ENCODE measurements around the gene ADGRG2.
"Not testable (repeated sequence)": the region's sequence is repeated elsewhere in the genome, so short reads cannot be mapped to it uniquely, and the experiment has no call there.

Gene ADGRG2

GRCh38 chrX:19085666-19086065 lies 36.6 kb downstream of the ADGRG2 start:
- no peak for DNase-seq (ENCODE audit: low read depth in 2 of 2)

GRCh38 chrX:19075754-19076153 lies 46.5 kb downstream of the ADGRG2 start:
- no peak for DNase-seq (ENCODE audit: low read depth in 2 of 2)

- no peak for DNase-seq (ENCODE audit: low read depth in 2 of 2)
Observed at GRCh38 chrX:19072372-19072771, 49.9 kb downstream of the ADGRG2 start.

GRCh38 chrX:19070555-19070994 lies 51.7 kb downstream of the ADGRG2 start:
- DNase-seq (ENCODE audit: low read depth in 2 of 2), result no peak

- DNase-seq (ENCODE audit: low read depth in 2 of 2), result not testable (repeated sequence)
Observed at GRCh38 chrX:19066987-19067386, 55.3 kb downstream of the ADGRG2 start.

GRCh38 chrX:19065535-19065934 lies 56.7 kb downstream of the ADGRG2 start:
- DNase-seq (ENCODE audit: low read depth in 2 of 2), result no peak

- no peak for DNase-seq (ENCODE audit: low read depth in 2 of 2)
Observed at GRCh38 chrX:19064175-19064574, 58.1 kb downstream of the ADGRG2 start.

GRCh38 chrX:19063030-19063429 lies 59.2 kb downstream of the ADGRG2 start:
- DNase-seq (ENCODE audit: low read depth in 2 of 2), result no peak

- DNase-seq (ENCODE audit: low read depth in 2 of 2), result no peak
Observed at GRCh38 chrX:19059067-19059466, 63.2 kb downstream of the ADGRG2 start.

- DNase-seq (ENCODE audit: low read depth in 2 of 2), result no peak
Observed at GRCh38 chrX:19057856-19058255, 64.4 kb downstream of the ADGRG2 start.

- DNase-seq (ENCODE audit: low read depth in 2 of 2), result no peak
Observed at GRCh38 chrX:19049110-19049509, 73.2 kb downstream of the ADGRG2 start.

- no peak for DNase-seq (ENCODE audit: low read depth in 2 of 2)
Observed at GRCh38 chrX:19046343-19047215, 75.7 kb downstream of the ADGRG2 start.

- DNase-seq (ENCODE audit: low read depth in 2 of 2), result no peak
Observed at GRCh38 chrX:19040373-19040772, 81.9 kb downstream of the ADGRG2 start.

GRCh38 chrX:19034025-19034424 lies 88.2 kb downstream of the ADGRG2 start:
- no peak for DNase-seq (ENCODE audit: low read depth in 2 of 2)

GRCh38 chrX:19030805-19031204 lies 91.5 kb downstream of the ADGRG2 start:
- DNase-seq (ENCODE audit: low read depth in 2 of 2), result no peak

- no peak for DNase-seq (ENCODE audit: low read depth in 2 of 2)
Observed at GRCh38 chrX:19028560-19028959, 93.7 kb downstream of the ADGRG2 start.

GRCh38 chrX:19024366-19024765 lies 97.9 kb downstream of the ADGRG2 start:
- no peak for DNase-seq (ENCODE audit: low read depth in 2 of 2)

- DNase-seq (ENCODE audit: low read depth in 2 of 2), result no peak
Observed at GRCh38 chrX:19019996-19020395, 102.3 kb downstream of the ADGRG2 start.

- DNase-seq (ENCODE audit: low read depth in 2 of 2), result no peak
Observed at GRCh38 chrX:19017271-19017670, 105.0 kb downstream of the ADGRG2 start.

GRCh38 chrX:19016614-19017013 lies 105.7 kb downstream of the ADGRG2 start:
- not testable (repeated sequence) for DNase-seq (ENCODE audit: low read depth in 2 of 2)

- DNase-seq (ENCODE audit: low read depth in 2 of 2), result no peak
Observed at GRCh38 chrX:19007868-19008267, 114.4 kb downstream of the ADGRG2 start.

GRCh38 chrX:19007011-19007410 lies 115.3 kb downstream of the ADGRG2 start:
- no peak for DNase-seq (ENCODE audit: low read depth in 2 of 2)

- DNase-seq (ENCODE audit: low read depth in 2 of 2), result no peak
Observed at GRCh38 chrX:19005909-19006308, 116.4 kb downstream of the ADGRG2 start.

GRCh38 chrX:19003756-19004155 lies 118.5 kb downstream of the ADGRG2 start:
- DNase-seq (ENCODE audit: low read depth in 2 of 2), result no peak
